LNCaP clone FGC (cell line): Measurements from ENCODE around the gene RNF130.

Experiments
- DNase-seq: peaks from one replicate; pipeline ENCODE4 v3.0.0-alpha.2; 2011; ENCODE audit warnings: low read depth
- H3K4me3 ChIP-seq: 2 replicates; pipeline ENCODE4 v1.5.1; 2011; ENCODE audit warnings: mild to moderate bottlenecking, low read depth, low read length, control low read depth
- TF ChIP-seq, protein P1 (sequence below): IDR thresholded peaks from 2 replicates; pipeline ENCODE4 v1.5.1; 2012; ENCODE audit warnings: mild to moderate bottlenecking; ENCODE audit not compliant: control insufficient read depth, insufficient read depth; ENCODE audit errors: extremely low read depth

The RNF130 gene

DNA sequence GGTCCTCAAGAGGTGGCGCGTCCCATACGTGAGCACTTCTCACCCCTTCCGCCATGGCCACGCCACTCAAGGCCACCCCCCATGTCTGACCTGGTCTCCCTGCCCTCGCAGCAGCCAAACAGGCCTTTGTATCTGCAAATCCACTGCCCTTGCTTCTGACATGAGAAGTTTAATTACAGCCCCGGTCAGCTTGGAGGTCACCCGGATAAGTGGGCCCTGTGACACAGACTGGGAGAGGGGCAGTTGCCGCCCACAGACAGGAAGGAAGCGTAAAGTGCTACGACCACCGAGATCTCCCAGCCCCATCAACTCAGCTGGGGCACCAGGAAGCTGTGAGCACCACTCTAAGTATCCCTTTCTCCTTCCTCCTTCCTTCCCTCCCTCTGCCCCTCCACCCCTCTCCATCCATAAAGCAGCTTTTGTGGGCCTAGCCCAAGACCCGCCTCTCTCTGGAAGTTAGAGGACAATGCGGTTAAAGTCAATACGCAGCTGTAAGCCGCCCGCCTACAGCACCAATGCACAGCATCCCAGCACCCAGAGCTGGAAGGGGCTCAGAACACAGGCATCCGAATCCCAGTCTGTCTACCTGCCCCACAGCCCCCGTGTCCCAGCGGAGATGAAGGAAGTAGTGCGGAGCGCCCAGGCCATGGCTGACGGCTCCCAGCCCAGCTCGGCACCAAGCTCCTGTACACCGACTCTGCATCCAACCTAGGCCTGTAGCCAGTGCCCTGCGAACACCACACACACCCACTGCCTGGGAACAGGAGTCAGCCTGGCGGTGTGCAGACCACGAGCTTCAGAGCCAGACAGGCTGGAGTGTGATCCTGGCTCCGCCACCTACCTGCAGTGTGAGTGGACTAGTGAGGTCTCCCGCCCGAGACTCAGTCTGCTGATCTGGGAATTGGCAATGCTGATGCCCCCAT is 44.8 kb upstream of the RNF130 start:
- no peak for DNase-seq
- H3K4me3 ChIP-seq, result no peak overlapping the region
- TF ChIP-seq, protein P1, sequence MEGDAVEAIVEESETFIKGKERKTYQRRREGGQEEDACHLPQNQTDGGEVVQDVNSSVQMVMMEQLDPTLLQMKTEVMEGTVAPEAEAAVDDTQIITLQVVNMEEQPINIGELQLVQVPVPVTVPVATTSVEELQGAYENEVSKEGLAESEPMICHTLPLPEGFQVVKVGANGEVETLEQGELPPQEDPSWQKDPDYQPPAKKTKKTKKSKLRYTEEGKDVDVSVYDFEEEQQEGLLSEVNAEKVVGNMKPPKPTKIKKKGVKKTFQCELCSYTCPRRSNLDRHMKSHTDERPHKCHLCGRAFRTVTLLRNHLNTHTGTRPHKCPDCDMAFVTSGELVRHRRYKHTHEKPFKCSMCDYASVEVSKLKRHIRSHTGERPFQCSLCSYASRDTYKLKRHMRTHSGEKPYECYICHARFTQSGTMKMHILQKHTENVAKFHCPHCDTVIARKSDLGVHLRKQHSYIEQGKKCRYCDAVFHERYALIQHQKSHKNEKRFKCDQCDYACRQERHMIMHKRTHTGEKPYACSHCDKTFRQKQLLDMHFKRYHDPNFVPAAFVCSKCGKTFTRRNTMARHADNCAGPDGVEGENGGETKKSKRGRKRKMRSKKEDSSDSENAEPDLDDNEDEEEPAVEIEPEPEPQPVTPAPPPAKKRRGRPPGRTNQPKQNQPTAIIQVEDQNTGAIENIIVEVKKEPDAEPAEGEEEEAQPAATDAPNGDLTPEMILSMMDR, result no peak

DNA sequence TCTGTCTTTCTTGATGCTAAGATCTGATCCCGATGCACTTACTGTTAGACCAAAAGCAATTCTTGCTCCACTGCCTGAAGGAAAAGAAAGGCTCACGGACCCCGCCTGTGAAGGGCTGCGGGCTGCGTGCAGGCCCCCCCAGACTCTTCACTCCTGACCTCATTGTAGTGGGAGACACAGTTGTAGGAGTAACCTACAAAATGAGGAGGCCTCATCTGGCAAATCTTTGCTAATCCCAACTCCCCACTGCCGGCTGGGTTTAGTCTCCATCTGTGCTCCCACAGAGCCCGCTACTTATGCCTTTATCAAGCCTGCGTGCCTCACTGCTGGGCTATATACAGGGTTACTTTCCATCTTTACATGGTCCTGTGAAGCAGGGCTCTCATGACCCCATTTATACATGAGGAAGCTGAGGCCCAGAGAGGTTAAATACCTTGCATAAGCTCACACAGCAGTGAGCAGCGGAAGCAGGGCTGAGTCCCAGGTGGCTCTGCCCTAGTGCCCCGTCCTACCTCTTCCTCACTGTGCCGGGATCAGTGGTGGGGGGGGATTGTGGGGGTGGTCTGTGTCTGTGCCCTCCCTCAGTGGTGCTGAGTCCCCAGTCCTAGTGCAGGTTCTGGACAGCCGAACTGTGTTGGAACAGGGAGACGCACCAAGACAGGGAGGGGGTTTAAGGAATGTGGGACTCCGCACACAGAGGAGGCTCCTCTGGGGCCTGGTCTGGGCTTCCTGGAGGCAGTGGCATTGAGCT is 43.9 kb upstream of the RNF130 start:
- TF ChIP-seq, protein P1, result no peak
- DNase-seq, result no peak
- H3K4me3 ChIP-seq, result no peak overlapping the region

DNA sequence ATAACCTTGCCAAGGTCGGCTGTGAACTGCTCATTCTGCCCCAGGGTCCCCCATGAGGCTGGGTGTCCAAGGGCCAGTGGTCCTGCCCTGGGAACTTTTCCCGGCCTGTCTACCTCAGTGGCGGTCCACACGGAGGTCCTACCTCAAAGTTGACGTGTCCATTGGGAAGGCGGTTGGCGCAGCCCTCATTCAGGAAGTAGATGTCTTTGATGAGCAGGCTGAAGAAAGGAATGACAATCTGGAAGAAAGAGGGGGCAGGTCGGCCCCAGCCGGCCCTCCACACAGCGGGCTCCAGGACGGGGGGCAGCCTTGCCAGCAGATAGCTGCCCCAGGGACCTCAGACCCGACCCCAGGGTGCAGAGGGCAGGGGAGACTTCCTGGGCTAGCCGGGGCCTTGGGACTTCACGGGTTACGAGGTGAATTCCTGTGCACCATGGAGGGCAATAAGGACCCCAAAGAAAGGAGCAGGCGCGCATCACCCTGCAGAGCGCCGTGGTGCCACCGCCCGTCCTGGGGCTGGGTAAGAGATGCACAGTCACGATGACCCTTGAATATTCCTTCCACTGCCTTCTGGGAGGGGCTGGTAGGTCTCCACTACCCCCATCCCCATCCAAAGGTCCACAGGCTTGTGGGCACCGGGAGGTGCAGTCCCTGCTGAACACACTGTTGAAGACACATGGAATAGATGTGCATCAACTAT is 42.9 kb upstream of the RNF130 start:
- no peak for DNase-seq
- TF ChIP-seq, protein P1, result no peak
- no peak overlapping the region for H3K4me3 ChIP-seq

DNA sequence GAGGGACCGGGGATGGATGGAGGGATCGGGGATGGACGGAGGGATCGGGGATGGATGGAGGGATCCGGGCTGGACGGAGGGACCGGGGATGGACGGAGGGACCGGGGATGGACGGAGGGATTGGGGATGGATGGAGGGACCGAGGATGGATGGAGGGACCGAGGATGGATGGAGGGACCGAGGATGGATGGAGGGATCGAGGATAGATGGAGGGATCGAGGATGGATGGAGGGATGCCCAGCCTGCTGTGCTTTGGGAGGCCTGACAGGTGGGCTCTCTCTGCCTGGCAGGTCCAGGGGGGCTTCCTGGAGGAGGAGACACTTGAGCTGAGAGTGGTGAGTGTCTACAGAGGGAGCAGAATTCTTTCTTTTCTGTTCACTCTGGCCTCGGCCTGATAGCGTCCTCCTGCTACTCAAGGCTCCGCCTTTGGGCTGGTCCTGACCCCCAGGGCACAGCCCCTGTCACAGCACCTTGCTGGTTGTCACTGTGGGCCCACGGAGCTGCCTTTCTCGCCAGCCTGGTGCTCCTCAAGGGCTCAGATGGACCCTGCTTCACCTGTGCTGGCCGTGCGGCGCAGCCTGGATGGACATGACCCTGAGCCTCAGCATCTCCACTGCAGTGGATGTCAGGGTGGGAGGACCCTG is 42.2 kb upstream of the RNF130 start:
- no peak for DNase-seq
- no peak overlapping the region for H3K4me3 ChIP-seq
- TF ChIP-seq, protein P1, result no peak

DNA sequence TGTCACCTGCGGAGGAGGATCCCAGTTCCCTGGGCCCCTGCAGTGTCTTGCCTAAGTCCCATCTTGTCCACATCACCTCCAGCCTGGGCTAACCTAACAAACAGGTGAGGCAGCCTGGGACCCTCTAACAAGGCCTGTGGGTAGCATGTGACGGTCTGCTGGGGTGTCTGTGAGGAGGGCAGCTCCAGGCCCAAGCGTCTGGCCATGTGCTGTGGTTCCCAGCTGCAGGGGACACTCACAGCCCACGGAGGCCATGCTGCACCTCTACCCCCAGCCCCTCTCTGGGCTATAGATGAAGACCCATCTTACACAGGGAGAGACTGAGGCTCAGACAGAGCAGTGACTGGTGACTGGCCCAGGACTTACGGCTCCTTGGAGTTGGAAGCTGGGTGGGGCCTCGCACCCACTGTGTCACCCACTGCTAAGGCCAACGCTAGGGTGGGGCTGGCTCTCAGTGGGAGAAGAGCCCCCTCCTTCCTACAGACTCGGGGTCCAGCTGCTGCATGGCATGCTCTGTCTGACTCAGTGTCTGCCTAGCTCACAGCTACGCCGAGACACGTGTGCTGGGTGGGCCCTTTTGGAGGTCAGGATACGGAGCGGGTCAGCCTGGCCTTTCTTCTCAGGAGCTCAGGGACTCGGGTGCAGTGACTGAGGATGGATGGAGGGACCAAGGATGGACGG is 40.8 kb upstream of the RNF130 start:
- no peak overlapping the region for H3K4me3 ChIP-seq
- TF ChIP-seq, protein P1, result no peak
- no peak for DNase-seq
